Uterus (tissue), 4 donors: ENCODE measurements around the gene MLLT6. TPM values are rescaled to one million over a fixed set of nuclear protein-coding genes. Genes with fewer than 3 reads are reported as not detected.

ENCODE experiments used
- DNase-seq, 2 donors: peaks; one replicate each; pipeline ENCODE4 v3.0.0-alpha.2; 2019 to 2020
- H3K27ac ChIP-seq, 2 donors: fragments of 200-600 bp; sonication (generic); 1 replicate in 1 of 2; 2 replicates in 1 of 2; pipeline ENCODE4 v1.5.1; 2016 to 2018
- H3K27me3 ChIP-seq, 2 donors: fragments of 200-600 bp; sonication (generic); one replicate each; pipeline ENCODE4 v1.5.1; 2018 to 2019; ENCODE audit warnings: control low read depth in 1 of 2
- H3K36me3 ChIP-seq, 2 donors: fragments of 200-600 bp; sonication (generic); one replicate each; pipeline ENCODE4 v1.5.1; 2019; ENCODE audit warnings: control low read depth in 1 of 2
- H3K4me1 ChIP-seq, 2 donors: fragments of 200-600 bp; sonication (generic); one replicate each; pipeline ENCODE4 v1.5.1; 2018 to 2019; ENCODE audit warnings: control low read depth in 1 of 2
- H3K4me3 ChIP-seq, 2 donors: fragments of 200-600 bp; sonication (generic); 1 replicate in 1 of 2; 2 replicates in 1 of 2; pipeline ENCODE4 v1.5.1; 2018 to 2019; ENCODE audit warnings: mild to moderate bottlenecking in 1 of 2
- H3K9me3 ChIP-seq, 2 donors: fragments of 200-600 bp; sonication (generic); one replicate each; pipeline ENCODE4 v1.5.1; 2019; ENCODE audit warnings: control low read depth in 1 of 2
- CTCF ChIP-seq, 4 experiments: fragments of 200-600 bp in 2 of 4; fragments of 450-650 bp in 2 of 4; sonication (generic) in 2 of 4; IDR thresholded peaks; one replicate each; pipeline ENCODE4 v1.5.1; 2016 to 2019; ENCODE audit warnings: antibody characterized with exemption in 4 of 4, mild to moderate bottlenecking in 2 of 4, moderate library complexity in 1 of 4
- POLR2A ChIP-seq, 2 donors: fragments of 450-650 bp; IDR thresholded peaks; one replicate each; pipeline ENCODE4 v1.6.1; 2016; ENCODE audit warnings: antibody characterized with exemption in 2 of 2, mild to moderate bottlenecking in 1 of 2, moderate library complexity in 1 of 2
- intact Hi-C: fragments of 100-400 bp; cut with DNase I; formaldehyde crosslinking; loops from one replicate; pipeline ENCODE4 v1.15.1; 2023; ENCODE audit warnings: low total_unique reads
- total RNA-seq, 4 donors: library from RNA; depleted of rRNA in 3 of 4; stranded (reverse); fragments of >200 nt in 3 of 4; gene quantifications; one replicate each; pipeline versions ENCODE4 v1.1.0 to v1.2.4, GENCODE V29; 2014 to 2023
- donor health status: DM: yes; HTN: yes; CAD: no.

The MLLT6 gene
- total RNA-seq, 4 donors from 2014 or later = 32.3 to 218 (median 60.3) TPM

- H3K36me3 ChIP-seq = no peaks in the 10 kb centered on the region
- no peak overlapping the region for H3K27ac ChIP-seq
- H3K27me3 ChIP-seq = no peaks in the 10 kb centered on the region
- H3K4me1 ChIP-seq = no peaks in the 10 kb centered on the region
- no peaks in the 10 kb centered on the region for H3K9me3 ChIP-seq
- DNase-seq = no peak
- TF ChIP-seq CTCF (IDR thresholded peaks at IDR 0.05) (no peak), POLR2A (IDR thresholded peaks at IDR 0.05) (no peak)
- intact Hi-C loops = no loop called here
- H3K4me3 ChIP-seq = no peak overlapping the region
Measured at GRCh38 chr17:38728290-38728831, 23.3 kb downstream of the MLLT6 start.

- H3K27me3 ChIP-seq = no peaks in the 10 kb centered on the region
- no peaks in the 10 kb centered on the region for H3K4me1 ChIP-seq
- no peaks in the 10 kb centered on the region for H3K36me3 ChIP-seq
- DNase-seq = no peak
- peak overlapping the region; percentile 60 to 92 for H3K4me3 ChIP-seq
- no peaks in the 10 kb centered on the region for H3K9me3 ChIP-seq
- intact Hi-C loops = no loop called here
- H3K27ac ChIP-seq = peak overlapping the region; percentile 85 to 93
- TF ChIP-seq POLR2A (IDR thresholded peaks at IDR 0.05) (no peak), CTCF (IDR thresholded peaks at IDR 0.05) (no peak)
Measured at GRCh38 chr17:38729368-38729885, 24.4 kb downstream of the MLLT6 start.

- Histone ChIP-seq H3K4me3 (peak within 1 kb of the TSS; percentile 60 to 92), H3K36me3 (no peaks in the 10 kb centered on the region), H3K9me3 (no peaks in the 10 kb centered on the region), H3K27me3 (no peaks in the 10 kb centered on the region), H3K4me1 (no peaks in the 10 kb centered on the region), H3K27ac (peak within 1 kb of the TSS; percentile 85 to 93)
- DNase-seq = peak; percentile 78 to 86
- intact Hi-C loops = no loop called here
- TF ChIP-seq CTCF (IDR thresholded peaks at IDR 0.05) = peak; percentile 57 to 98 (median 88)
- TF ChIP-seq POLR2A (IDR thresholded peaks at IDR 0.05) = peak; percentile 12 to 46
Measured at GRCh38 chr17:38729886-38730525, 24.9 kb downstream of the MLLT6 start, which contains the start of gene CISD3. Gene CISD3, plus strand, starts transcription at chr17:38730341. Its CDS starts 18 bp downstream, at chr17:38730359.

- Histone ChIP-seq H3K27ac (peak overlapping the region; percentile 85 to 93), H3K27me3 (no peaks in the 10 kb centered on the region), H3K9me3 (no peaks in the 10 kb centered on the region), H3K4me1 (no peaks in the 10 kb centered on the region), H3K36me3 (no peaks in the 10 kb centered on the region), H3K4me3 (peak overlapping the region; percentile 60 to 92)
- TF ChIP-seq CTCF (IDR thresholded peaks at IDR 0.05) (no peak), POLR2A (IDR thresholded peaks at IDR 0.05) (no peak)
- DNase-seq = peak; percentile 70 to 78
- intact Hi-C loops = no loop called here
Measured at GRCh38 chr17:38730526-38731379, 25.7 kb downstream of the MLLT6 start.
